HepG2 (cell line): Measurements from ENCODE around the gene ZNF331. TPM values are rescaled to one million over a fixed set of nuclear protein-coding genes. Genes with fewer than 3 reads are reported as not detected.

Experiments
- ATAC-seq: fragments of 200-7000 bp; cut with Tn5 transposase; 3 replicates; pipeline ENCODE4 v1.9.1; 2020; ENCODE audit warnings: mild to moderate bottlenecking, moderate library complexity
- BruUV-seq: library from RNA; stranded (reverse); fragments of 400-500 nt; replicated peaks from 2 replicates; lab custom pipeline; 2021; lab: Mats Ljungman, UMichigan
- CTCF ChIA-PET: fragments of 300-600 bp; formaldehyde crosslinking; extraction: SDS; loops from one replicate; lab custom pipeline; 2021; ENCODE audit warnings: low total read pairs, inconsistent platforms, low intra/inter-chr PET ratio; lab: Yijun Ruan, JAX
- POLR2A ChIA-PET: fragments of 350-600 bp; sonication (Branson Sonifier 250); formaldehyde crosslinking; loops from one replicate; lab custom pipeline; 2020; ENCODE audit warnings: antibody characterized with exemption, inconsistent platforms; lab: Yijun Ruan, JAX
- DNase-seq: peaks from one replicate; pipeline ENCODE4 v3.0.0-alpha.2; 2015; ENCODE audit warnings: low spot score
- FAIRE-seq: peaks from 3 replicates; lab custom pipeline; 2011; peaks lifted over from hg19 to GRCh38; lab: Jason Lieb, UNC
- H2AFZ ChIP-seq: one replicate; pipeline ENCODE4 v1.6.1; 2011; ENCODE audit warnings: low read length, inconsistent platforms
- H3K27ac ChIP-seq: fragments of 300-600 bp; 3 replicates; pipeline ENCODE4 v1.8.0; 2011; ENCODE audit warnings: mixed run types, mild to moderate bottlenecking, mixed read lengths, low read length, inconsistent platforms; ENCODE audit not compliant: insufficient read depth; ENCODE audit errors: extremely low read length
- H3K27me3 ChIP-seq, 2 experiments: fragments of 200-600 bp in 1 of 2; 2 replicates in 1 of 2; 3 replicates in 1 of 2; pipeline versions ENCODE4 v1.6.0 to v1.8.0; 2011; ENCODE audit warnings: low read length in 2 of 2, mild to moderate bottlenecking in 2 of 2, moderate library complexity in 2 of 2, inconsistent platforms in 1 of 2; ENCODE audit not compliant: insufficient read depth in 2 of 2, control insufficient read depth in 1 of 2
- H3K36me3 ChIP-seq, 2 experiments: fragments of 200-600 bp in 1 of 2; replicated peaks in 1 of 2; 2 replicates in 1 of 2; 3 replicates in 1 of 2; pipeline versions ENCODE4 v1.5.1 to v1.8.0; 2011; ENCODE audit warnings: low read length in 2 of 2, inconsistent platforms in 1 of 2; ENCODE audit not compliant: insufficient read depth in 2 of 2, control insufficient read depth in 1 of 2
- H3K4me1 ChIP-seq: 2 replicates; pipeline ENCODE4 v1.5.1; 2012; ENCODE audit warnings: low read length, inconsistent platforms; ENCODE audit not compliant: insufficient read depth
- H3K4me2 ChIP-seq: 2 replicates; pipeline ENCODE4 v1.6.0; 2011; ENCODE audit warnings: low read depth, low read length, inconsistent platforms
- H3K4me3 ChIP-seq, 3 experiments: fragments of 200-600 bp in 1 of 3; sonication (generic), shearing (Covaris generic) in 1 of 3; replicated peaks in 1 of 3; 2 replicates each; pipeline ENCODE4 v1.5.1; 2011 to 2016; ENCODE audit warnings: low read length in 3 of 3, inconsistent platforms in 2 of 3, low read depth in 2 of 3, mild to moderate bottlenecking in 2 of 3, control low read depth in 1 of 3, mixed read lengths in 1 of 3; ENCODE audit not compliant: insufficient read depth in 1 of 3
- H3K79me2 ChIP-seq: one replicate; pipeline ENCODE4 v1.6.1; 2011; ENCODE audit warnings: low read length, inconsistent platforms; ENCODE audit not compliant: insufficient read depth
- H3K9ac ChIP-seq: 2 replicates; pipeline ENCODE4 v1.6.0; 2011; ENCODE audit warnings: mild to moderate bottlenecking, low read depth, low read length, inconsistent platforms; ENCODE audit not compliant: insufficient read depth
- H3K9me3 ChIP-seq: 2 replicates; pipeline ENCODE4 v1.5.1; 2012; ENCODE audit warnings: mild to moderate bottlenecking, low read length
- H4K20me1 ChIP-seq: 2 replicates; pipeline ENCODE4 v1.6.0; 2011; ENCODE audit warnings: inconsistent platforms, mild to moderate bottlenecking, low read length, moderate library complexity; ENCODE audit not compliant: insufficient read depth
- AFF4 ChIP-seq: sonication (generic); formaldehyde crosslinking; IDR thresholded peaks from 2 replicates; pipeline ENCODE4 v1.4.0; 2020; ENCODE audit warnings: missing genetic modification reagents
- ATF7 ChIP-seq, 2 experiments: fragments of 450-650 bp in 1 of 2; sonication (generic) in 1 of 2; formaldehyde crosslinking in 1 of 2; IDR thresholded peaks; 2 replicates each; pipeline versions ENCODE4 v1.4.0 to v1.6.1; 2016 to 2020; ENCODE audit warnings: antibody characterized with exemption in 1 of 2, mild to moderate bottlenecking in 1 of 2, missing genetic modification reagents in 1 of 2
- CREB1 ChIP-seq, 2 experiments: fragments of 450-650 bp in 1 of 2; IDR thresholded peaks; 2 replicates each; pipeline ENCODE4 v1.6.1; 2016 to 2017; ENCODE audit warnings: control low read depth in 1 of 2, mild to moderate bottlenecking in 1 of 2, missing compliant biosample characterization in 1 of 2, missing genetic modification characterization in 1 of 2
- ETV5 ChIP-seq: IDR thresholded peaks from 2 replicates; pipeline ENCODE4 v1.6.1; 2018; ENCODE audit warnings: missing biosample characterization, missing genetic modification reagents, inconsistent platforms, borderline replicate concordance
- NCOA2 ChIP-seq: sonication (generic); formaldehyde crosslinking; IDR thresholded peaks from 2 replicates; pipeline ENCODE4 v1.8.0; 2022; ENCODE audit warnings: inconsistent platforms
- PAWR ChIP-seq: sonication (generic); formaldehyde crosslinking; IDR thresholded peaks from 2 replicates; pipeline ENCODE4 v1.4.0; 2020; ENCODE audit warnings: missing genetic modification reagents, mild to moderate bottlenecking, borderline replicate concordance
- RELA ChIP-seq: sonication (generic); formaldehyde crosslinking; IDR thresholded peaks from 2 replicates; pipeline ENCODE4 v1.4.0; 2020; ENCODE audit warnings: missing genetic modification reagents
- SAFB2 ChIP-seq: sonication (generic); formaldehyde crosslinking; IDR thresholded peaks from 2 replicates; pipeline ENCODE4 v1.5.1; 2020; ENCODE audit warnings: missing genetic modification reagents, low read depth, mild to moderate bottlenecking, borderline replicate concordance
- ZNF784 ChIP-seq: sonication (generic); formaldehyde crosslinking; IDR thresholded peaks from 2 replicates; pipeline ENCODE4 v1.5.1; 2020; ENCODE audit warnings: missing genetic modification reagents, mild to moderate bottlenecking, borderline replicate concordance
- WGBS: methylation state at CpG from one replicate; pipeline ENCODE4 v1.1.6; 2017; ENCODE audit warnings: low lambda C conversion rate; 5-methylcytosine and 5-hydroxymethylcytosine counted together
- in situ Hi-C: cut with HindIII; loops from 2 replicates; pipeline ENCODE4 v1.10.0; 2017; ENCODE audit warnings: low pct_unique_long_range_greater_than_20kb; ENCODE audit not compliant: extremely low pct_ligation_motif_present
- intact Hi-C: fragments of 100-400 bp; cut with micrococcal nuclease; formaldehyde crosslinking; loops from one replicate; pipeline ENCODE4 v1.10.0; 2022; ENCODE audit not compliant: unreplicated experiment
- polyA plus RNA-seq, 8 experiments: library from polyadenylated mRNA; depleted of rRNA in 3 of 8; stranded (reverse) in 7 of 8; unstranded in 1 of 8; fragments of >200 nt; fragmentation: Illumina TruSeq in 4 of 8; extraction: Trizol in 4 of 8; gene quantifications; 2 replicates each; pipeline versions ENCODE4 v1.2.1 to v1.2.3, GENCODE V29; 2011 to 2016; ENCODE audit warnings: low read depth in 4 of 8, missing spikeins in 1 of 8, mixed read lengths in 1 of 8; ENCODE audit not compliant: insufficient read depth in 1 of 8
- total RNA-seq, 5 experiments: library from RNA; depleted of rRNA; stranded (reverse); fragments of >200 nt; fragmentation: Illumina TruSeq; extraction: Trizol; gene quantifications; 2 replicates each; pipeline ENCODE4 v1.2.3, GENCODE V29; 2016; ENCODE audit warnings: low read depth in 1 of 5
- TF ChIP-seq, protein P1 (sequence below): sonication (generic); formaldehyde crosslinking; conservative IDR thresholded peaks from 2 replicates; pipeline ENCODE4 v1.8.0; 2022; ENCODE audit warnings: missing genetic modification reagents

The ZNF331 gene
- total and polyA plus RNA-seq, 2 of the 13 experiments (the other 11 are each of a cell fraction or from before 2014, with no cell fraction given): 8.2 to 13.3 TPM

- ATAC-seq: no peak
- no peak for FAIRE-seq
- ChIA-PET POLR2A (no interaction called here), CTCF (interaction anchor here (1.5 kb wide), 1 partner anchor 87 kb away, joined by 11 read pairs; no protein-coding TSS in a partner anchor)
- no peaks in the 10 kb centered on the region for H3K36me3 ChIP-seq
- peaks cover 2% of the 10 kb centered on the region for H3K79me2 ChIP-seq
- no peaks in the 10 kb centered on the region for H3K27me3 ChIP-seq
- no peak overlapping the region for H3K27ac ChIP-seq
- in situ Hi-C loops (loop anchor here (5.0 kb wide), 1 partner anchor 84 kb away; no protein-coding TSS in a partner anchor), intact Hi-C loops (no loop called here)
- no peak overlapping the region for H2AFZ ChIP-seq
- TF ChIP-seq NCOA2 (CRISPR knock-in tag) (no peak), ZNF784 (CRISPR knock-in tag) (no peak), SAFB2 (CRISPR knock-in tag) (no peak), ATF7 (IDR thresholded peaks at IDR 0.05) (peak; percentile 78), ATF7 (CRISPR knock-in tag; IDR thresholded peaks at IDR 0.05) (no peak), CREB1 (IDR thresholded peaks at IDR 0.05) (peak; percentile 19; the same call in 1 of the 2 replicates), CREB1 (CRISPR knock-in tag; IDR thresholded peaks at IDR 0.05) (no peak)
- DNase-seq: no peak
- no peaks in the 10 kb centered on the region for H3K9me3 ChIP-seq
- peaks cover 49% of the 10 kb centered on the region for H3K4me1 ChIP-seq
- WGBS: 94% methylated on average over 2 of the region's 2 CpGs
- H3K4me3 ChIP-seq: no peak overlapping the region
- H4K20me1 ChIP-seq: no peaks in the 10 kb centered on the region
- H3K9ac ChIP-seq: no peak overlapping the region
- H3K4me2 ChIP-seq: no peak overlapping the region
- BruUV-seq: no TSS peak
Measured at GRCh38 chr19:53511357-53511756, 26.6 kb upstream of the ZNF331 start.

GRCh38 chr19:53511933-53512374 is 26.0 kb upstream of the ZNF331 start:
- no peak overlapping the region for H3K4me3 ChIP-seq
- no peaks in the 10 kb centered on the region for H3K36me3 ChIP-seq
- H3K9ac ChIP-seq: no peak overlapping the region
- DNase-seq (peak; percentile 71), FAIRE-seq (peak; percentile 39), ATAC-seq (peak; percentile 84)
- ChIA-PET CTCF (interaction anchor here (1.5 kb wide), 1 partner anchor 88 kb away, joined by 11 read pairs; no protein-coding TSS in a partner anchor), POLR2A (no interaction called here)
- H3K9me3 ChIP-seq: no peaks in the 10 kb centered on the region
- intact Hi-C loops (loop anchor here (2.0 kb wide), 1 partner anchor 87 kb away; no protein-coding TSS in a partner anchor), in situ Hi-C loops (loop anchor here (5.0 kb wide), 1 partner anchor 85 kb away; no protein-coding TSS in a partner anchor)
- no peaks in the 10 kb centered on the region for H3K27me3 ChIP-seq
- no peaks in the 10 kb centered on the region for H4K20me1 ChIP-seq
- peaks cover 2% of the 10 kb centered on the region for H3K79me2 ChIP-seq
- 0 out of 2 replicates have a peak overlapping the region, but pooled peaks have one; percentile 43 for H3K4me2 ChIP-seq
- H3K27ac ChIP-seq: no peak overlapping the region
- 26% methylated on average over 5 of the region's 11 CpGs for WGBS
- no TSS peak for BruUV-seq
- H2AFZ ChIP-seq: no peak overlapping the region
- H3K4me1 ChIP-seq: peaks cover 44% of the 10 kb centered on the region
- no peak for TF ChIP-seq PAWR (CRISPR knock-in tag)
- no peak for TF ChIP-seq ETV5 (CRISPR knock-in tag)
- TF ChIP-seq, protein P1, sequence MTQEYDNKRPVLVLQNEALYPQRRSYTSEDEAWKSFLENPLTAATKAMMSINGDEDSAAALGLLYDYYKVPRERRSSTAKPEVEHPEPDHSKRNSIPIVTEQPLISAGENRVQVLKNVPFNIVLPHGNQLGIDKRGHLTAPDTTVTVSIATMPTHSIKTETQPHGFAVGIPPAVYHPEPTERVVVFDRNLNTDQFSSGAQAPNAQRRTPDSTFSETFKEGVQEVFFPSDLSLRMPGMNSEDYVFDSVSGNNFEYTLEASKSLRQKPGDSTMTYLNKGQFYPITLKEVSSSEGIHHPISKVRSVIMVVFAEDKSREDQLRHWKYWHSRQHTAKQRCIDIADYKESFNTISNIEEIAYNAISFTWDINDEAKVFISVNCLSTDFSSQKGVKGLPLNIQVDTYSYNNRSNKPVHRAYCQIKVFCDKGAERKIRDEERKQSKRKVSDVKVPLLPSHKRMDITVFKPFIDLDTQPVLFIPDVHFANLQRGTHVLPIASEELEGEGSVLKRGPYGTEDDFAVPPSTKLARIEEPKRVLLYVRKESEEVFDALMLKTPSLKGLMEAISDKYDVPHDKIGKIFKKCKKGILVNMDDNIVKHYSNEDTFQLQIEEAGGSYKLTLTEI (CRISPR knock-in tag): no peak
- no peak for TF ChIP-seq AFF4 (CRISPR knock-in tag)
- no peak for TF ChIP-seq RELA (CRISPR knock-in tag)
